Tibial artery (tissue), 4 donors: ENCODE measurements around the gene NSMF.

Experiments
- DNase-seq, 2 donors: peaks; one replicate each; pipeline ENCODE4 v3.0.0-alpha.2; 2019
- H3K27ac ChIP-seq, 2 donors: fragments of 200-600 bp; sonication (generic) in 1 of 2; 1 replicate in 1 of 2; 2 replicates in 1 of 2; pipeline ENCODE4 v1.5.1; 2018 to 2019; ENCODE audit warnings: mild to moderate bottlenecking in 1 of 2
- H3K27me3 ChIP-seq, 2 donors: fragments of 200-600 bp; sonication (generic) in 1 of 2; one replicate each; pipeline versions ENCODE4 v1.5.1 to v1.6.0; 2016 to 2019
- H3K36me3 ChIP-seq, 3 donors: fragments of 200-600 bp; sonication (generic) in 2 of 3; one replicate each; pipeline ENCODE4 v1.5.1; 2016 to 2019; ENCODE audit warnings: mild to moderate bottlenecking in 2 of 3
- H3K4me1 ChIP-seq, 4 donors: fragments of 200-600 bp; sonication (generic) in 2 of 4; 1 replicate in 3 of 4; 2 replicates in 1 of 4; pipeline ENCODE4 v1.5.1; 2016 to 2019
- H3K4me3 ChIP-seq, 2 donors: fragments of 200-600 bp; sonication (generic) in 1 of 2; 1 replicate in 1 of 2; 2 replicates in 1 of 2; pipeline ENCODE4 v1.5.1; 2018 to 2019; ENCODE audit warnings: mild to moderate bottlenecking in 2 of 2
- H3K9me3 ChIP-seq, 3 donors: fragments of 200-600 bp; sonication (generic) in 1 of 3; one replicate each; pipeline ENCODE4 v1.5.1; 2016 to 2019
- intact Hi-C: fragments of 100-400 bp; cut with DNase I; formaldehyde crosslinking; loops from one replicate; pipeline ENCODE4 v1.15.0; 2023; ENCODE audit warnings: low total_unique reads
- TF ChIP-seq, protein P1 (sequence below), 2 experiments: fragments of 200-600 bp in 1 of 2; fragments of 450-650 bp in 1 of 2; IDR thresholded peaks; one replicate each; pipeline ENCODE4 v1.5.1; 2017 to 2019; ENCODE audit warnings: antibody characterized with exemption in 2 of 2, mild to moderate bottlenecking in 1 of 2, moderate library complexity in 1 of 2

The NSMF gene

DNA sequence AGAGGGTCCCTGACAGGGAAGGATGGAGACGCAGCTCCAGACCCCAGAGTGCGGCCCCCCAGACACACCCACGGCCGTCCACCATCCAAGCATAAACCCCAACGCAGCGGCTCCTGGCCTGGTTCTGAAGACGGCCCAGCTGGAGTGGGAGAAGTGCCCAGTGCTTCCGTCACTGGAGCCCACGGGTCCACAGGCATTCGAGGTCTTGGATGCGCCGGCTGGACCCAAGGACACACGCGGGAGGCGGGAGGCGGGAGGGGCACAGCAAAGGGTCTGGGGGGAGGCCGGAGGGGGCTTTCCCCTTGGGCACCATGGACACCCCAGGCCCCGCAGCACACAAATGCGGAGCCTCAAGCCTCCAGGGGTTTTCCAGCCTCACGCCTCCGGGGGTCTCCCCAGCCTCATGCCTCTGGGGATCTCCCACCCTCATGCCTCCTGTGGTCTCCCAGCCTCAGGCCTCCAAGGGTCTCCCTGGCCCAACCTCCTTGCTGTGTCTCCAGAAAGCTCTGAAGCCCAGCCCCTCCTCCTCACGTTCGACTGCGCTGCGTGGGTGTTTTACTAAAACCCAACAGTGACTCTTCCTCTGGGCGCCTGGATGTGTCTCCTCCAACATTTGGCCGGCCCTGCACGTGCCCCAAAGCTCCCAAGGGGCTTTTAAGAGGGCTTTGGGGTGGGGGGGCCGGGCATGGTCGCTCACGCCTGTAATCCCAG is 51.4 kb downstream of the NSMF start:
- H3K27me3 ChIP-seq: no peaks in the 10 kb centered on the region
- peak overlapping the region; percentile 49 to 63 for H3K27ac ChIP-seq
- no peaks in the 10 kb centered on the region for H3K36me3 ChIP-seq
- no peaks in the 10 kb centered on the region for H3K9me3 ChIP-seq
- TF ChIP-seq, protein P1, sequence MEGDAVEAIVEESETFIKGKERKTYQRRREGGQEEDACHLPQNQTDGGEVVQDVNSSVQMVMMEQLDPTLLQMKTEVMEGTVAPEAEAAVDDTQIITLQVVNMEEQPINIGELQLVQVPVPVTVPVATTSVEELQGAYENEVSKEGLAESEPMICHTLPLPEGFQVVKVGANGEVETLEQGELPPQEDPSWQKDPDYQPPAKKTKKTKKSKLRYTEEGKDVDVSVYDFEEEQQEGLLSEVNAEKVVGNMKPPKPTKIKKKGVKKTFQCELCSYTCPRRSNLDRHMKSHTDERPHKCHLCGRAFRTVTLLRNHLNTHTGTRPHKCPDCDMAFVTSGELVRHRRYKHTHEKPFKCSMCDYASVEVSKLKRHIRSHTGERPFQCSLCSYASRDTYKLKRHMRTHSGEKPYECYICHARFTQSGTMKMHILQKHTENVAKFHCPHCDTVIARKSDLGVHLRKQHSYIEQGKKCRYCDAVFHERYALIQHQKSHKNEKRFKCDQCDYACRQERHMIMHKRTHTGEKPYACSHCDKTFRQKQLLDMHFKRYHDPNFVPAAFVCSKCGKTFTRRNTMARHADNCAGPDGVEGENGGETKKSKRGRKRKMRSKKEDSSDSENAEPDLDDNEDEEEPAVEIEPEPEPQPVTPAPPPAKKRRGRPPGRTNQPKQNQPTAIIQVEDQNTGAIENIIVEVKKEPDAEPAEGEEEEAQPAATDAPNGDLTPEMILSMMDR (IDR thresholded peaks at IDR 0.05): no peak
- peaks cover 0 to 56% (median 34%) of the 10 kb centered on the region in 4 donors for H3K4me1 ChIP-seq
- intact Hi-C loops: no loop called here
- H3K4me3 ChIP-seq: peak overlapping the region; percentile 38 to 48
- DNase-seq: no peak

DNA sequence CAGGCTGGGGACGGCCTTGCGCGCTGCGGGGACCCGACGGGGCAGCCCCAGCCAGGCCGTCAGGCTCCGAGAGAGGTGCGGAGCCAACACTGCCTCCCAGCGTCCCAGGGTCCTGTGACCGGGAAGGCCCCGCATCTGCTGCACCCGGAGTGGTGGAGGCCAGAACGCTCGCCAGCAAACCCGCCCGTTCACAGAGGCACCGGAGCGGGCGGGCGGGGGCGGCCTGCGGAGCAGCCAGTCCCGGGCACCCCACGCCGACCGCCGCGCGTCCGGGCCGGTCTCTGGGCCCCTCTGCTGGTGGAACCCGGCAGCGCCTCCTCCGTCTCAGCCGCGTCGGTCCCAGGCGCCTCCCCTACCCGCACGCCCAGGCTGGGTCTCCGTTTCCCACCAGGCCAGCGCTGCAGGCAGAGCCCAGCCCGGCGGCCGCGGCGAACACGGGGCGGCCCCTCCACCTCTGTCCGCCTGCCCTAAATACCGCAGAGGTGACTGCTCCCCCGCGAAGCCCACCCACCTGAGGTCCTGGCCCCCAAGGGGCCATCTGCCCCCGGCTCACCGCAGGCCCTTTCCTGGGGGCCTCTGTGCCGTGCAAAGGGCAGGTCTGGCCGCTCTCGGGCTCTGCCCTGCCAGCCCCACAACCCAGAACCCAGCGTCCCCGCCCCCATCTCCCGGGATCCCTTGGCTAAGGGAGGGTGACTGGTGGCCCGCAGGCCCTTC is 52.1 kb downstream of the NSMF start:
- intact Hi-C loops: no loop called here
- no peaks in the 10 kb centered on the region for H3K36me3 ChIP-seq
- H3K9me3 ChIP-seq: no peaks in the 10 kb centered on the region
- peaks cover 0 to 48% (median 31%) of the 10 kb centered on the region in 4 donors for H3K4me1 ChIP-seq
- DNase-seq: no peak
- TF ChIP-seq, protein P1 (IDR thresholded peaks at IDR 0.05): peak; percentile 65 to 78
- peak overlapping the region; percentile 38 to 48 for H3K4me3 ChIP-seq
- H3K27ac ChIP-seq: peak overlapping the region; percentile 49 to 63
- no peaks in the 10 kb centered on the region for H3K27me3 ChIP-seq

DNA sequence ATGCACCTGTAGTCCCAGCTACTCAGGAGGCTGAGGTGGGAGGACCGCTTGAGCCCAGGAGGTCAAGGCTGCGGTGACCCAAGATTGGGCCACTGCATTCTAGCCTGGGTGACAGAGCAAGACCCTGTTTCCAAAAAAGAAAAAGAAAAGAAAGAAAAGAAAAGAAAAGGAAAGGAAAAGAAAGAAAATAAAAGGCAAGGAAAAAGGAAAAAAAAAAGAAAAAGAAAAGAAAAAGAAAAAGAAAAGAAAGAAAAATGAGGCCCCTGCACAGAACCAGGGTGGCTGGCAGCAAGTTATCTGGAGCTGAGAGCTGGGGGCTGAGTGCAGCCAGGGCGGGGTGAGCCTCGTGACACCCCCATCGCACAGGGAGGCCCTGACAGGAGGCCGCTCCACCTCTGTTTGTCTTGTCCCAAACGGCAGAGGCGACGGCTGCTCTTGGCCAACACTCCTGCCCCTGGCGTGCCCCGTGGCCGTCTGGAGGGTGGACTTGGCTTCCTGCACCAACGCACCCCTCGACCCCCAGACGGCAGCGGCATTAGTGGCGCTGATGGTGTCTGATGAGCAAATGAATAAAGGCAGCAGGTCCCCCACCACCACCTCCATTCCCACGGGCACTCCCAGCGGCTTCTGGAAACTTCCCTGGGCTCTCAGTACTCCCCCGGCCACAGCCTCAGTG is 52.9 kb downstream of the NSMF start:
- intact Hi-C loops: no loop called here
- TF ChIP-seq, protein P1 (IDR thresholded peaks at IDR 0.05): no peak
- H3K9me3 ChIP-seq: no peaks in the 10 kb centered on the region
- peaks cover 0 to 40% (median 24%) of the 10 kb centered on the region in 4 donors for H3K4me1 ChIP-seq
- H3K27ac ChIP-seq: no peak overlapping the region
- DNase-seq: no peak
- no peaks in the 10 kb centered on the region for H3K27me3 ChIP-seq
- no peaks in the 10 kb centered on the region for H3K36me3 ChIP-seq
- peak overlapping the region; percentile 38 to 48 for H3K4me3 ChIP-seq

DNA sequence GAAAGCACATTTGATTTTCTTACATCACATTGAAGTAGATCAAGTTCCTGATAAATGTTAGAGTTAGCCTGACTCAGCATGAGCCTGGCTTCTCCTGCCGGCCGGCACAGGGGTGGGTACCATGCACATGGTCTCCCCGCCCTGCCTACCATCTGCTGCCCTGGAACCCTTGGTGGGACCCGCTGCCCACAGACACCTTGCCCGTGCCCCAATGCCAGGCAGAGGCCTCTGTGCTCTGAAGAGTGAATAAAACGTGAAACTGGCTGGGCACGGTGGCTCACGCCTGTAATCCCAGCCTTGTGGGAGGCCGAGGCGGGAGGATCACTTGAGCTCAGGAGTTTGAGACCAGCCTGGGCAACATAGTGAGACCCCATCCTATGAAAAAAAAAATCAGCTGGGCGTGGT is 53.5 kb downstream of the NSMF start:
- H3K4me1 ChIP-seq: peaks cover 0 to 35% (median 18%) of the 10 kb centered on the region in 4 donors
- H3K27ac ChIP-seq: no peak overlapping the region
- no peaks in the 10 kb centered on the region for H3K36me3 ChIP-seq
- no peaks in the 10 kb centered on the region for H3K27me3 ChIP-seq
- DNase-seq: no peak
- no peaks in the 10 kb centered on the region for H3K9me3 ChIP-seq
- TF ChIP-seq, protein P1 (IDR thresholded peaks at IDR 0.05): no peak
- no peak overlapping the region for H3K4me3 ChIP-seq
- intact Hi-C loops: no loop called here

DNA sequence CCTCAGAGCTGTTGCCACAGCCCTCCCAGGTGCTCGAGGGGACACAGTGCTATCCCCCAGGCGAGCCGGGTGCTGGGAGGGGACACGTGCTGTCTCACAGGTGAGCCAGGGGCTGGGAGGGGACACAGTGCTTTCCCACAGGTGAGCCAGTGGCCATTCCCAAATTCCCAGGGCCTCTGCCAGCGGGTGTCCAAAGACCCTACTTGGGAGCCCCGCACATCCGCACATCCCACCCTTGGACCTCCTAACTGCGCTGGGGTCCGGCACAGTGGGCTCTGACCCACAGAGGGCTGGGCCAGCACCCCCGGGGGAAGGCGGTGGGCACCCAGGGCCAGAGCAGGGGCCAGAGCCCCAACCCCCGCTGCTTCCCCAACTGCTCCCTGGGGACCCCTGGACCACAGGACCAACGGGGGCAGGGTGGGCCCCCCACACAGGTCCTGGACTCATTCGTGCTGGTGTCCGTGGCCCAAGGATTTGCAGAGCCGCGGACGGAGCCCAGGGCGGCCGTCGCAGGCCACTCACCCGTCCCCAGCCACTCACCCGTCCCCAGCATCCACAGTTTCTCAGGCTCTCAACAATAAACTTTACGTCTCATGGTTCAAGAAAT is 54.1 kb downstream of the NSMF start:
- no peaks in the 10 kb centered on the region for H3K9me3 ChIP-seq
- no peaks in the 10 kb centered on the region for H3K36me3 ChIP-seq
- no peak overlapping the region for H3K27ac ChIP-seq
- TF ChIP-seq, protein P1 (IDR thresholded peaks at IDR 0.05): no peak
- no peak for DNase-seq
- intact Hi-C loops: no loop called here
- peaks cover 0 to 31% (median 17%) of the 10 kb centered on the region in 4 donors for H3K4me1 ChIP-seq
- no peaks in the 10 kb centered on the region for H3K27me3 ChIP-seq
- no peak overlapping the region for H3K4me3 ChIP-seq
